Kidney (tissue), 14 donors: ENCODE measurements around the gene KIF6. TPM values are rescaled to one million over a fixed set of nuclear protein-coding genes. Genes with fewer than 3 reads are reported as not detected.

ENCODE experiments used
- DNase-seq, 5 donors: peaks; one replicate each; pipeline ENCODE4 v3.0.0-alpha.2; 2013 to 2020
- FAIRE-seq: peaks from 2 replicates; lab custom pipeline; 2012; peaks lifted over from hg19 to GRCh38; lab: Jason Lieb, UNC
- H3K27ac ChIP-seq, 2 donors: one replicate each; pipeline ENCODE4 v1.7.0; 2013; ENCODE audit warnings: low read depth in 2 of 2, low read length in 2 of 2, inconsistent platforms in 1 of 2
- H3K27me3 ChIP-seq: one replicate; pipeline ENCODE4 v1.7.1; 2013; ENCODE audit warnings: low read length, inconsistent platforms; ENCODE audit not compliant: control insufficient read depth, insufficient read depth
- H3K36me3 ChIP-seq, 3 donors: one replicate each; pipeline versions ENCODE4 v1.7.0 to v1.7.1; 2013; ENCODE audit warnings: low read length in 3 of 3, control low read depth in 1 of 3, inconsistent platforms in 1 of 3; ENCODE audit not compliant: insufficient read depth in 3 of 3, control insufficient read depth in 2 of 3
- H3K4me1 ChIP-seq, 3 donors: one replicate each; pipeline versions ENCODE4 v1.7.0 to v1.7.1; 2013; ENCODE audit warnings: low read length in 3 of 3, inconsistent platforms in 1 of 3, low read depth in 1 of 3; ENCODE audit not compliant: control insufficient read depth in 2 of 3, insufficient read depth in 2 of 3
- H3K4me3 ChIP-seq, 3 donors: one replicate each; pipeline versions ENCODE4 v1.7.0 to v1.8.1; 2013; ENCODE audit warnings: low read length in 3 of 3, control low read depth in 1 of 3, inconsistent platforms in 1 of 3
- H3K9ac ChIP-seq, 3 donors: one replicate each; pipeline versions ENCODE4 v1.7.0 to v1.7.1; 2013; ENCODE audit warnings: low read length in 3 of 3, control low read depth in 1 of 3, inconsistent platforms in 1 of 3
- H3K9me3 ChIP-seq, 3 donors: one replicate each; pipeline versions ENCODE4 v1.7.0 to v1.7.1; 2013; ENCODE audit warnings: low read length in 3 of 3, control low read depth in 1 of 3, inconsistent platforms in 1 of 3; ENCODE audit not compliant: control insufficient read depth in 2 of 3, insufficient read depth in 1 of 3
- intact Hi-C: fragments of 100-400 bp; cut with DNase I; formaldehyde crosslinking; loops from one replicate; pipeline ENCODE4 v1.11.1; 2022
- polyA plus RNA-seq: library from polyadenylated mRNA; stranded (reverse); fragments of 350-450 nt; fragmentation: Illumina TruSeq; extraction: RNeasy Lipid Tissue Mini Kit (QIAGEN cat#74804); gene quantifications from one replicate; pipeline ENCODE4 v1.2.3, GENCODE V29; 2014; ENCODE audit warnings: low read depth, low replicate concordance; ENCODE audit not compliant: insufficient read depth
- total RNA-seq: library from RNA; stranded (reverse); fragmentation: NEBNext Ultra II Directional; extraction: Animal tissue kit (Norgen Biotek cat#: 25700); gene quantifications from one replicate; pipeline ENCODE4 v1.2.1, GENCODE V29; 2021
- TF ChIP-seq, protein P1 (sequence below): IDR thresholded peaks from 3 replicates; pipeline ENCODE4 v1.5.1; 2012; ENCODE audit warnings: mild to moderate bottlenecking, moderate library complexity, borderline replicate concordance; ENCODE audit not compliant: insufficient read depth; ENCODE audit errors: extremely low read depth
- donor health status: control.
- donor health status: control.
- donor health status: control.
- donor health status: control.
- donor health status: control.
- donor health status: DM: yes; HTN: yes; CAD: no.
- donor health status: Normal renal cell carcinoma (clear cell type).

Gene KIF6
- total and polyA plus RNA-seq, 2 donors from 2014 or later, result 1.7 to 2.9 TPM

DNA sequence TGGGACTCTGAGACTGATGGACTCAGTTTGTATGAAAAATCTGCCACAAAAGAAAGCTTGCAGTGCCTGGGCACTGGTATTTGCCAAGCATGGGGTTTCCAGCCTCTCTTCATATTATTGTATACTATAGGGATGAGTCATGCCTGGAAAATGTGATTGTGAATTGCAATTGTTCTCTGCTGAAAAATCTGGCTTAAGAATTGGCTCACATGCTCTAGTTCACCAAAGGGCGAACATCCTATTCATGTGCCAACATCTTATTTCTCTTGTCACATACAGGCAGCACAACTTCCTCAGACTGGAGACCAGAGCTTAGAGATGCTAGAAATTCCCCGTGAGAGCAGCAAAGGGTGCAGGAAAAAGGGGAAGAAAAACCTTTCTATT is 299.1 kb downstream of the KIF6 start:
- no peaks in the 10 kb centered on the region for H3K27me3 ChIP-seq
- TF ChIP-seq, protein P1, sequence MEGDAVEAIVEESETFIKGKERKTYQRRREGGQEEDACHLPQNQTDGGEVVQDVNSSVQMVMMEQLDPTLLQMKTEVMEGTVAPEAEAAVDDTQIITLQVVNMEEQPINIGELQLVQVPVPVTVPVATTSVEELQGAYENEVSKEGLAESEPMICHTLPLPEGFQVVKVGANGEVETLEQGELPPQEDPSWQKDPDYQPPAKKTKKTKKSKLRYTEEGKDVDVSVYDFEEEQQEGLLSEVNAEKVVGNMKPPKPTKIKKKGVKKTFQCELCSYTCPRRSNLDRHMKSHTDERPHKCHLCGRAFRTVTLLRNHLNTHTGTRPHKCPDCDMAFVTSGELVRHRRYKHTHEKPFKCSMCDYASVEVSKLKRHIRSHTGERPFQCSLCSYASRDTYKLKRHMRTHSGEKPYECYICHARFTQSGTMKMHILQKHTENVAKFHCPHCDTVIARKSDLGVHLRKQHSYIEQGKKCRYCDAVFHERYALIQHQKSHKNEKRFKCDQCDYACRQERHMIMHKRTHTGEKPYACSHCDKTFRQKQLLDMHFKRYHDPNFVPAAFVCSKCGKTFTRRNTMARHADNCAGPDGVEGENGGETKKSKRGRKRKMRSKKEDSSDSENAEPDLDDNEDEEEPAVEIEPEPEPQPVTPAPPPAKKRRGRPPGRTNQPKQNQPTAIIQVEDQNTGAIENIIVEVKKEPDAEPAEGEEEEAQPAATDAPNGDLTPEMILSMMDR, result no peak
- no peak overlapping the region for H3K4me3 ChIP-seq
- no peaks in the 10 kb centered on the region for H3K9me3 ChIP-seq
- FAIRE-seq, result no peak
- no peak overlapping the region for H3K9ac ChIP-seq
- DNase-seq, result no peak
- intact Hi-C loops, result no loop called here
- no peaks in the 10 kb centered on the region for H3K36me3 ChIP-seq
- no peak overlapping the region for H3K27ac ChIP-seq
- no peaks in the 10 kb centered on the region for H3K4me1 ChIP-seq

DNA sequence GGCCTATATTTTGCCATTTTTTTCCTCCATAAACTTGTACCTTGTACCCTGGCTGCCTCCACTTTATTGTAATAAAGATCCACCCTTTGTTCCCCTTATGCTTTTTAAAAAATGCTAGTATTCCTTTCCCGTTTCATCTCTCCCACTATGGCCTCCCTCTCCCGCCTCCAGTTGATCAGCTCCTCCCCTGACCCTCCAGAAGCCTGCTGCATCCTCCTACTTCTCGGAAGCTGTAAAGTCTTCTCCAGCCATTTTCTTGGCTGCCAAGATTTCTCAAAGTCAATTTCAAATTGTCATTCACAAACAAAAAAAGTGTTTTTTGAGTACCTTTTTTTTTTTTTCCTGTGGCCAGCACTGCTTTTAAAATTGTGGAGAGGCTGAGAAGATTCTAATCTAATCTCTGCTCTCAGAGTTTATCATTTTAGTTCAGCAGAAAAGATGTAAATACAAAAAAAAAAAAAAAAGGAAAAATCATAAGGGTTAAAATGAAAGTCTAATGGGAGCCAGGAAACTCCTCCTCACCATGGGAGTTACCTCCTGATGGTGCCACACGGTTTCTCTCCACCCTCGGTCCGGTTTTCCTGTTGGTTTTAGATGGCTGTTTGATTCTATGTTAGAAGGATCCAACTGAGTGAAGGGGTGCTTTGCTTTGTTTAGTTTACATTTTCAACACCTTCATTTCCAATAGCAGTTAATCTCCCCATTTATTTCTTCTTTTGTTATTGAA is 299.7 kb downstream of the KIF6 start:
- Histone ChIP-seq H3K4me1 (no peaks in the 10 kb centered on the region), H3K36me3 (no peaks in the 10 kb centered on the region), H3K4me3 (no peak overlapping the region), H3K27me3 (no peaks in the 10 kb centered on the region), H3K27ac (no peak overlapping the region), H3K9ac (no peak overlapping the region), H3K9me3 (no peaks in the 10 kb centered on the region)
- FAIRE-seq, result no peak
- intact Hi-C loops, result no loop called here
- TF ChIP-seq, protein P1, result no peak
- no peak for DNase-seq

DNA sequence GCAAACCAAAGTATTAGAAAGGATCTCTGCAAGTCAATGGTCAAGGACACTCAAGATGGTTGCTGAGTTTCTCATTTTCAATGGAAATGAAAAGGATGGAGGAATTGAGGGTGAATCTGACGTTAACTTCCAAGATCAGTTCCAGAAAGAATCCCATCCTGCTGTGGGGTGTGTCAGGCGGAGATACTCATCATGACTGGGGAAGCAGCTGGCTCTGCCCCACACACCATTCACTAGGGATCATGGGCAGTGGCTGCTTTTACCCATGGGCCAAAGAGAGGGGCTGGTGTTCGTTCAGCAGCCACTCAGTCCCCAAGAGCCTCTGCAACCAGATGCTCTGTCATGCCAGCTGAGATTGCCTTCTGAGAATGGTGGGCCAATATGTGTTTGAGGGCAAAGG is 300.4 kb downstream of the KIF6 start:
- H3K9ac ChIP-seq, result no peak overlapping the region
- TF ChIP-seq, protein P1, result no peak
- H3K4me1 ChIP-seq, result no peaks in the 10 kb centered on the region
- H3K36me3 ChIP-seq, result no peaks in the 10 kb centered on the region
- H3K27me3 ChIP-seq, result no peaks in the 10 kb centered on the region
- DNase-seq (no peak), FAIRE-seq (no peak)
- intact Hi-C loops, result no loop called here
- no peaks in the 10 kb centered on the region for H3K9me3 ChIP-seq
- H3K27ac ChIP-seq, result no peak overlapping the region
- H3K4me3 ChIP-seq, result no peak overlapping the region
